ENCODE results near the gene TNNI2. TPM values are rescaled to one million over a fixed set of nuclear protein-coding genes. Genes with fewer than 3 reads are reported as not detected.

TNNI2 gene
- total RNA-seq, 1 donor from 2014 or later, result 1.1 TPM

GRCh38 chr11:1838077-1838425, 730 bp upstream of the TNNI2 start:
- Mint-ChIP-seq H3K36me3 (ENCODE audit: unreplicated experiment) (no peaks in the 10 kb centered on the region), H3K4me1 (ENCODE audit: unreplicated experiment) (peaks cover 19% of the 10 kb centered on the region), H3K4me3 (ENCODE audit: unreplicated experiment) (no peak overlapping the region), H3K27ac (ENCODE audit: unreplicated experiment) (no peak overlapping the region), H3K27me3 (ENCODE audit: unreplicated experiment) (no peaks in the 10 kb centered on the region), H3K9me3 (ENCODE audit: unreplicated experiment) (no peaks in the 10 kb centered on the region)
- TF ChIP-seq CTCF (IDR thresholded peaks at IDR 0.05), result no peak
- DNase-seq (ENCODE audit: extremely low spot score, unreplicated experiment), result no peak

GRCh38 chr11:1839204-1839923, 583 bp downstream of the TNNI2 start:
- H3K9me3 Mint-ChIP-seq (ENCODE audit: unreplicated experiment), result no peaks in the 10 kb centered on the region
- no peaks in the 10 kb centered on the region for H3K27me3 Mint-ChIP-seq (ENCODE audit: unreplicated experiment)
- DNase-seq (ENCODE audit: extremely low spot score, unreplicated experiment), result no peak
- TF ChIP-seq CTCF (IDR thresholded peaks at IDR 0.05), result no peak
- no peak overlapping the region for H3K27ac Mint-ChIP-seq (ENCODE audit: unreplicated experiment)
- no peak overlapping the region for H3K4me3 Mint-ChIP-seq (ENCODE audit: unreplicated experiment)
- peaks cover 23% of the 10 kb centered on the region for H3K4me1 Mint-ChIP-seq (ENCODE audit: unreplicated experiment)
- H3K36me3 Mint-ChIP-seq (ENCODE audit: unreplicated experiment), result no peaks in the 10 kb centered on the region

- Mint-ChIP-seq H3K36me3 (ENCODE audit: unreplicated experiment) (no peaks in the 10 kb centered on the region), H3K9me3 (ENCODE audit: unreplicated experiment) (no peaks in the 10 kb centered on the region), H3K27me3 (ENCODE audit: unreplicated experiment) (no peaks in the 10 kb centered on the region), H3K4me3 (ENCODE audit: unreplicated experiment) (no peak overlapping the region), H3K4me1 (ENCODE audit: unreplicated experiment) (peaks cover 25% of the 10 kb centered on the region), H3K27ac (ENCODE audit: unreplicated experiment) (no peak overlapping the region)
- no peak for TF ChIP-seq CTCF (IDR thresholded peaks at IDR 0.05)
- DNase-seq (ENCODE audit: extremely low spot score, unreplicated experiment), result no peak
Observed at GRCh38 chr11:1839924-1840779, 1.4 kb downstream of the TNNI2 start.

- H3K36me3 Mint-ChIP-seq (ENCODE audit: unreplicated experiment), result no peaks in the 10 kb centered on the region
- no peaks in the 10 kb centered on the region for H3K9me3 Mint-ChIP-seq (ENCODE audit: unreplicated experiment)
- no peak for TF ChIP-seq CTCF (IDR thresholded peaks at IDR 0.05)
- H3K27ac Mint-ChIP-seq (ENCODE audit: unreplicated experiment), result no peak overlapping the region
- DNase-seq (ENCODE audit: extremely low spot score, unreplicated experiment), result no peak
- H3K4me3 Mint-ChIP-seq (ENCODE audit: unreplicated experiment), result no peak overlapping the region
- no peaks in the 10 kb centered on the region for H3K27me3 Mint-ChIP-seq (ENCODE audit: unreplicated experiment)
- H3K4me1 Mint-ChIP-seq (ENCODE audit: unreplicated experiment), result peaks cover 29% of the 10 kb centered on the region
Observed at GRCh38 chr11:1840780-1841480, 2.1 kb downstream of the TNNI2 start.
